UCSD-AML1 (cell line): ENCODE measurements around the gene CCR3.
A peak's percentile ranks its signal among the peaks of the same experiment; 100 is the strongest.

ENCODE experiments used
- DNase-seq: peaks from one replicate; lab custom pipeline; 2025; ENCODE audit not compliant: unreplicated experiment; lab: John Stamatoyannopoulos, UW

CCR3 gene

GRCh38 chr3:46270474-46270873 lies 28.2 kb downstream of the CCR3 start:
- DNase-seq = no peak

GRCh38 chr3:46271209-46271745 lies 29.0 kb downstream of the CCR3 start:
- no peak for DNase-seq

GRCh38 chr3:46272028-46272451 lies 29.8 kb downstream of the CCR3 start:
- no peak for DNase-seq

- peak; percentile 67 for DNase-seq
Measured at GRCh38 chr3:46276497-46277099, 34.3 kb downstream of the CCR3 start.

GRCh38 chr3:46277476-46277875 lies 35.2 kb downstream of the CCR3 start:
- no peak for DNase-seq

GRCh38 chr3:46278816-46279672 lies 36.8 kb downstream of the CCR3 start:
- no peak for DNase-seq

GRCh38 chr3:46280105-46280797 lies 38.0 kb downstream of the CCR3 start:
- DNase-seq = no peak

- DNase-seq = no peak
Measured at GRCh38 chr3:46281551-46281950, 39.3 kb downstream of the CCR3 start.

GRCh38 chr3:46282041-46282440 lies 39.8 kb downstream of the CCR3 start:
- DNase-seq = no peak

- DNase-seq = no peak
Measured at GRCh38 chr3:46282696-46283095, 40.4 kb downstream of the CCR3 start.

- no peak for DNase-seq
Measured at GRCh38 chr3:46283881-46284450, 41.7 kb downstream of the CCR3 start.

GRCh38 chr3:46284981-46285683 lies 42.9 kb downstream of the CCR3 start:
- no peak for DNase-seq

GRCh38 chr3:46285931-46286619 lies 43.8 kb downstream of the CCR3 start:
- no peak for DNase-seq

GRCh38 chr3:46286947-46287565 lies 44.8 kb downstream of the CCR3 start:
- no peak for DNase-seq

- DNase-seq = no peak
Measured at GRCh38 chr3:46289551-46289950, 47.3 kb downstream of the CCR3 start.

- no peak for DNase-seq
Measured at GRCh38 chr3:46289966-46290365, 47.7 kb downstream of the CCR3 start.

GRCh38 chr3:46291046-46291445 lies 48.8 kb downstream of the CCR3 start:
- no peak for DNase-seq

GRCh38 chr3:46293035-46293724 lies 50.9 kb downstream of the CCR3 start:
- no peak for DNase-seq
